WTC11 (cell line): ENCODE data around the gene CD2. TPM values are rescaled to one million over a fixed set of nuclear protein-coding genes. Genes with fewer than 3 reads are reported as not detected.

ENCODE experiments used
- ATAC-seq: fragments of 200-7000 bp; cut with Tn5 transposase; 2 replicates; pipeline ENCODE4 v1.10.0; 2021; ENCODE audit warnings: mild to moderate bottlenecking, moderate library complexity
- CTCF ChIA-PET: fragments of 300-600 bp; sonication (Branson Sonifier 250); formaldehyde crosslinking; loops from one replicate; lab custom pipeline; 2021; ENCODE audit warnings: antibody characterized with exemption; lab: Charles Lee
- POLR2A ChIA-PET: fragments of 350-600 bp; sonication (Branson Sonifier 250); formaldehyde crosslinking; loops from one replicate; lab custom pipeline; 2021; ENCODE audit warnings: antibody characterized with exemption; lab: Charles Lee
- DNase-seq: peaks from one replicate; pipeline ENCODE4 v3.0.0; 2021; ENCODE audit warnings: low spot score
- H3K27ac Mint-ChIP-seq: 2 replicates; pipeline ENCODE4 v1.8.0; 2021; ENCODE audit warnings: mixed read lengths
- H3K27me3 Mint-ChIP-seq: 2 replicates; pipeline ENCODE4 v1.8.0; 2021; ENCODE audit warnings: low read depth, mild to moderate bottlenecking, moderate library complexity, mixed read lengths
- H3K36me3 Mint-ChIP-seq: 2 replicates; pipeline ENCODE4 v1.8.0; 2021; ENCODE audit warnings: mixed read lengths
- H3K4me1 Mint-ChIP-seq: 2 replicates; pipeline ENCODE4 v1.8.0; 2022; ENCODE audit warnings: mixed read lengths
- H3K4me3 Mint-ChIP-seq: 2 replicates; pipeline ENCODE4 v1.8.0; 2021; ENCODE audit warnings: mild to moderate bottlenecking, moderate library complexity, mixed read lengths
- H3K9me3 Mint-ChIP-seq: 2 replicates; pipeline ENCODE4 v1.8.0; 2021; ENCODE audit warnings: mixed read lengths
- CBFB ChIP-seq: sonication (generic); formaldehyde crosslinking; IDR thresholded peaks from 2 replicates; pipeline ENCODE4 v1.8.1; 2022; ENCODE audit warnings: mild to moderate bottlenecking, low read depth, missing genetic modification reagents
- CREM ChIP-seq: sonication (generic); formaldehyde crosslinking; IDR thresholded peaks from 2 replicates; pipeline ENCODE4 v1.8.1; 2022; ENCODE audit warnings: mild to moderate bottlenecking, missing genetic modification reagents, moderate library complexity
- EMX1 ChIP-seq: fragments of 250-450 bp; sonication (Bioruptor Pico); IDR thresholded peaks from 2 replicates; pipeline ENCODE4 v1.8.0; 2021; ENCODE audit warnings: mild to moderate bottlenecking
- ESRRA ChIP-seq: sonication (generic); formaldehyde crosslinking; IDR thresholded peaks from 2 replicates; pipeline ENCODE4 v1.8.1; 2022; ENCODE audit warnings: mild to moderate bottlenecking, missing genetic modification reagents, borderline replicate concordance
- FOXJ3 ChIP-seq: sonication (generic); formaldehyde crosslinking; IDR thresholded peaks from 2 replicates; pipeline ENCODE4 v1.9.0; 2021; ENCODE audit warnings: missing genetic modification reagents, mild to moderate bottlenecking, borderline replicate concordance
- JUN ChIP-seq: sonication (generic); formaldehyde crosslinking; IDR thresholded peaks from 2 replicates; pipeline ENCODE4 v1.8.0; 2023; ENCODE audit warnings: mild to moderate bottlenecking, missing genetic modification reagents
- KAT7 ChIP-seq: sonication (generic); formaldehyde crosslinking; IDR thresholded peaks from 2 replicates; pipeline ENCODE4 v1.8.1; 2023; ENCODE audit warnings: missing genetic modification reagents, mild to moderate bottlenecking, borderline replicate concordance
- MLX ChIP-seq: sonication (generic); formaldehyde crosslinking; IDR thresholded peaks from 2 replicates; pipeline ENCODE4 v1.8.1; 2023; ENCODE audit warnings: mild to moderate bottlenecking, missing genetic modification reagents, moderate library complexity
- NFYB ChIP-seq: sonication (generic); formaldehyde crosslinking; conservative IDR thresholded peaks from 2 replicates; pipeline ENCODE4 v1.8.0; 2022; ENCODE audit warnings: low read depth, missing genetic modification reagents
- USF1 ChIP-seq: sonication (generic); formaldehyde crosslinking; IDR thresholded peaks from 2 replicates; pipeline ENCODE4 v1.8.0; 2022; ENCODE audit warnings: mild to moderate bottlenecking, missing genetic modification reagents
- ZBTB21 ChIP-seq: sonication (generic); formaldehyde crosslinking; IDR thresholded peaks from 2 replicates; pipeline ENCODE4 v1.8.1; 2023; ENCODE audit warnings: mild to moderate bottlenecking, missing genetic modification reagents, borderline replicate concordance
- ZNF121 ChIP-seq: sonication (generic); formaldehyde crosslinking; IDR thresholded peaks from 2 replicates; pipeline ENCODE4 v1.8.0; 2023; ENCODE audit warnings: missing genetic modification reagents
- ZNF317 ChIP-seq: sonication (generic); formaldehyde crosslinking; IDR thresholded peaks from 2 replicates; pipeline ENCODE4 v1.8.1; 2023; ENCODE audit warnings: low read depth, mild to moderate bottlenecking, moderate library complexity, missing genetic modification reagents, borderline replicate concordance
- ZSCAN18 ChIP-seq: fragments of 250-450 bp; sonication (Bioruptor Pico); IDR thresholded peaks from 2 replicates; pipeline ENCODE4 v2.1.2; 2022; ENCODE audit warnings: mild to moderate bottlenecking, moderate library complexity
- total RNA-seq: library from RNA; stranded (reverse); gene quantifications from 3 replicates; pipeline ENCODE4 v1.2.3, GENCODE V29; 2021
- TF ChIP-seq, protein P1 (sequence below): sonication (generic); formaldehyde crosslinking; IDR thresholded peaks from 2 replicates; pipeline ENCODE4 v1.8.0; 2022; ENCODE audit warnings: missing genetic modification reagents
- TF ChIP-seq, protein P2 (sequence below): sonication (generic); formaldehyde crosslinking; IDR thresholded peaks from 2 replicates; pipeline ENCODE4 v1.8.1; 2023; ENCODE audit warnings: mild to moderate bottlenecking, missing genetic modification reagents, moderate library complexity
- TF ChIP-seq, protein P3 (sequence below): fragments of 250-450 bp; sonication (Bioruptor Pico); IDR thresholded peaks from 2 replicates; pipeline ENCODE4 v1.9.0; 2021; ENCODE audit warnings: moderate library complexity, mild to moderate bottlenecking, inconsistent platforms, borderline replicate concordance

The CD2 gene
- total RNA-seq, 1 experiment from 2014 or later = 0.13 TPM

- TF ChIP-seq ZSCAN18 (CRISPR knock-in tag) = no peak
- TF ChIP-seq ZNF121 (CRISPR knock-in tag) = no peak
Measured at GRCh38 chr1:116791727-116792126, 37.5 kb downstream of the CD2 start (continued).

DNA sequence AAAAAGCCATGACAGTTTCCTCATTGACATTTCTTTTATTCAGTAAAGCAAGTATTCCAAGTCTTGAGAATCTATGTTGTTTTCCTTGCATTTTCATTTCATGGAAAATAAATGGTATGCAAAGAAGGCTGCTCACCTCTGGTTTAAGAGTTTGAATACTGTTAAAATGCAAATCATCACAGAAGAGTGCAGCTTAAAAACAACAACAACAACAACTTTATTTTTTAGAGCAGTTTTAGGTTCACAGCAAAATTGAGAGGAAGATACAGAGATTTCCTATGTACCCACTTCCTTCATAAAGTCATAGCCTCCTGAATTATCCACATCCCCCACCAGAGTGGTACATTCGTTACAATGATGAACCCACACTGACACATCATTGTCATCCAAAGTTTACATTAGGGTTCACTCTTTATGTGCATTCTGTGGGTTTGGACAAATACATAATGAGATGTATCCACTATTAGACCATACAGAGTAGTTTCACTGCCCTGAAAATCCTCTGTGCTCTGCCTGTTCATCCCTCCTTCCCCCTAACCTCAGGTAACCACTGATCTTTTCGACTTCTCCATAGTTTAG is 39.2 kb downstream of the CD2 start:
- peaks cover 22% of the 10 kb centered on the region for H3K4me1 Mint-ChIP-seq
- no peak overlapping the region for H3K27ac Mint-ChIP-seq
- POLR2A ChIA-PET = no interaction called here
- TF ChIP-seq ZNF121 (CRISPR knock-in tag) = no peak
- no peak for TF ChIP-seq CREM (CRISPR knock-in tag)
- TF ChIP-seq ESRRA (CRISPR knock-in tag) = no peak
- TF ChIP-seq NFYB = no peak
- TF ChIP-seq FOXJ3 (CRISPR knock-in tag) = no peak
- no peak for TF ChIP-seq KAT7
- TF ChIP-seq, protein P1, sequence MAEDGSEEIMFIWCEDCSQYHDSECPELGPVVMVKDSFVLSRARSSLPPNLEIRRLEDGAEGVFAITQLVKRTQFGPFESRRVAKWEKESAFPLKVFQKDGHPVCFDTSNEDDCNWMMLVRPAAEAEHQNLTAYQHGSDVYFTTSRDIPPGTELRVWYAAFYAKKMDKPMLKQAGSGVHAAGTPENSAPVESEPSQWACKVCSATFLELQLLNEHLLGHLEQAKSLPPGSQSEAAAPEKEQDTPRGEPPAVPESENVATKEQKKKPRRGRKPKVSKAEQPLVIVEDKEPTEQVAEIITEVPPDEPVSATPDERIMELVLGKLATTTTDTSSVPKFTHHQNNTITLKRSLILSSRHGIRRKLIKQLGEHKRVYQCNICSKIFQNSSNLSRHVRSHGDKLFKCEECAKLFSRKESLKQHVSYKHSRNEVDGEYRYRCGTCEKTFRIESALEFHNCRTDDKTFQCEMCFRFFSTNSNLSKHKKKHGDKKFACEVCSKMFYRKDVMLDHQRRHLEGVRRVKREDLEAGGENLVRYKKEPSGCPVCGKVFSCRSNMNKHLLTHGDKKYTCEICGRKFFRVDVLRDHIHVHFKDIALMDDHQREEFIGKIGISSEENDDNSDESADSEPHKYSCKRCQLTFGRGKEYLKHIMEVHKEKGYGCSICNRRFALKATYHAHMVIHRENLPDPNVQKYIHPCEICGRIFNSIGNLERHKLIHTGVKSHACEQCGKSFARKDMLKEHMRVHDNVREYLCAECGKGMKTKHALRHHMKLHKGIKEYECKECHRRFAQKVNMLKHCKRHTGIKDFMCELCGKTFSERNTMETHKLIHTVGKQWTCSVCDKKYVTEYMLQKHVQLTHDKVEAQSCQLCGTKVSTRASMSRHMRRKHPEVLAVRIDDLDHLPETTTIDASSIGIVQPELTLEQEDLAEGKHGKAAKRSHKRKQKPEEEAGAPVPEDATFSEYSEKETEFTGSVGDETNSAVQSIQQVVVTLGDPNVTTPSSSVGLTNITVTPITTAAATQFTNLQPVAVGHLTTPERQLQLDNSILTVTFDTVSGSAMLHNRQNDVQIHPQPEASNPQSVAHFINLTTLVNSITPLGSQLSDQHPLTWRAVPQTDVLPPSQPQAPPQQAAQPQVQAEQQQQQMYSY = no peak
- TF ChIP-seq EMX1 (CRISPR knock-in tag) = no peak
- no peak for TF ChIP-seq CBFB (CRISPR knock-in tag)
- TF ChIP-seq, protein P2, sequence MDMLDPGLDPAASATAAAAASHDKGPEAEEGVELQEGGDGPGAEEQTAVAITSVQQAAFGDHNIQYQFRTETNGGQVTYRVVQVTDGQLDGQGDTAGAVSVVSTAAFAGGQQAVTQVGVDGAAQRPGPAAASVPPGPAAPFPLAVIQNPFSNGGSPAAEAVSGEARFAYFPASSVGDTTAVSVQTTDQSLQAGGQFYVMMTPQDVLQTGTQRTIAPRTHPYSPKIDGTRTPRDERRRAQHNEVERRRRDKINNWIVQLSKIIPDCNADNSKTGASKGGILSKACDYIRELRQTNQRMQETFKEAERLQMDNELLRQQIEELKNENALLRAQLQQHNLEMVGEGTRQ (CRISPR knock-in tag) = no peak
- TF ChIP-seq USF1 = no peak
- TF ChIP-seq, protein P3, sequence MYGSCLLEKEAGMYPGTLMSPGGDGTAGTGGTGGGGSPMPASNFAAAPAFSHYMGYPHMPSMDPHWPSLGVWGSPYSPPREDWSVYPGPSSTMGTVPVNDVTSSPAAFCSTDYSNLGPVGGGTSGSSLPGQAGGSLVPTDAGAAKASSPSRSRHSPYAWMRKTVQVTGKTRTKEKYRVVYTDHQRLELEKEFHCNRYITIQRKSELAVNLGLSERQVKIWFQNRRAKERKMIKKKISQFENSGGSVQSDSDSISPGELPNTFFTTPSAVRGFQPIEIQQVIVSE (CRISPR knock-in tag) = no peak
- no peak for TF ChIP-seq ZNF317
- no peak for TF ChIP-seq MLX (CRISPR knock-in tag)
- no peak for TF ChIP-seq ZBTB21 (CRISPR knock-in tag)
- TF ChIP-seq JUN = no peak
- TF ChIP-seq, all 79 proteins: peak for 0
- CTCF ChIA-PET = no interaction called here
- H3K27me3 Mint-ChIP-seq = no peaks in the 10 kb centered on the region
- peaks cover 2% of the 10 kb centered on the region for H3K36me3 Mint-ChIP-seq
- no peak overlapping the region for H3K4me3 Mint-ChIP-seq
- no peak for ATAC-seq
- peaks cover 12% of the 10 kb centered on the region for H3K9me3 Mint-ChIP-seq
- no peak for DNase-seq
